Measurements from ENCODE around the gene OXGR1.

OXGR1 gene

DNA sequence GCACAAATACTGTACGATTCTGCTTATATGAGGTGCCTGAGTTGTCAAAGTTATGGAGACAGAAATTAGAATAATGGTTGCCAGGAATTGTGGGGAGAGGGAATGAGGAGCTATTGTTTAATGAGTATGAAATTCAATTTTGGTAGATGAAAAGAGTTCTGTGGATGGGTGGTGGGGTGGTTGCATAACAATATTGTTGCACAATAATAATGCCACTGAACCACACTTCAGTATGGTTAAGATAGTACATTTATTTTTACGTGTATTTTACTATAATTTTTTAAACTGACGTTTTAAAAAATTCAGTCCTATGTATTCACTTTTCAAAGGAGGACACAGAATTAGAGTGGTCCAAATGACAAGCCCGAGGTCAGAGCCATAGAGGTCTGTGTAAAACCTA lies 1.8 kb upstream of the OXGR1 start:
- H3K27me3 ChIP-seq (ENCODE audit: insufficient read depth, low read length): no peaks in the 10 kb centered on the region; the same call in 1 of the 2 replicates
- TF ChIP-seq, protein P1, sequence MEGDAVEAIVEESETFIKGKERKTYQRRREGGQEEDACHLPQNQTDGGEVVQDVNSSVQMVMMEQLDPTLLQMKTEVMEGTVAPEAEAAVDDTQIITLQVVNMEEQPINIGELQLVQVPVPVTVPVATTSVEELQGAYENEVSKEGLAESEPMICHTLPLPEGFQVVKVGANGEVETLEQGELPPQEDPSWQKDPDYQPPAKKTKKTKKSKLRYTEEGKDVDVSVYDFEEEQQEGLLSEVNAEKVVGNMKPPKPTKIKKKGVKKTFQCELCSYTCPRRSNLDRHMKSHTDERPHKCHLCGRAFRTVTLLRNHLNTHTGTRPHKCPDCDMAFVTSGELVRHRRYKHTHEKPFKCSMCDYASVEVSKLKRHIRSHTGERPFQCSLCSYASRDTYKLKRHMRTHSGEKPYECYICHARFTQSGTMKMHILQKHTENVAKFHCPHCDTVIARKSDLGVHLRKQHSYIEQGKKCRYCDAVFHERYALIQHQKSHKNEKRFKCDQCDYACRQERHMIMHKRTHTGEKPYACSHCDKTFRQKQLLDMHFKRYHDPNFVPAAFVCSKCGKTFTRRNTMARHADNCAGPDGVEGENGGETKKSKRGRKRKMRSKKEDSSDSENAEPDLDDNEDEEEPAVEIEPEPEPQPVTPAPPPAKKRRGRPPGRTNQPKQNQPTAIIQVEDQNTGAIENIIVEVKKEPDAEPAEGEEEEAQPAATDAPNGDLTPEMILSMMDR (IDR thresholded peaks at IDR 0.05; ENCODE audit: low read length): no peak
- TF ChIP-seq EZH2 (IDR thresholded peaks at IDR 0.05; ENCODE audit: borderline replicate concordance, low read length): no peak
- no peak overlapping the region for H2AFZ ChIP-seq (ENCODE audit: low read length)
- H3K9ac ChIP-seq (ENCODE audit: low read length): no peak overlapping the region
- H3K36me3 ChIP-seq (ENCODE audit: insufficient read depth, low read length): no peaks in the 10 kb centered on the region
- H3K9me3 ChIP-seq (ENCODE audit: low read length): no peaks in the 10 kb centered on the region
- H3F3A ChIP-seq (ENCODE audit: insufficient read depth, low read length): no peaks in the 10 kb centered on the region
- H3K4me1 ChIP-seq (ENCODE audit: insufficient read depth, low read length, severe bottlenecking): no peaks in the 10 kb centered on the region
- no peak overlapping the region for H3K4me3 ChIP-seq (ENCODE audit: low read depth, low read length, poor library complexity, severe bottlenecking)
- no peak overlapping the region for H3K4me2 ChIP-seq (ENCODE audit: low read length)
- no peak overlapping the region for H3K27ac ChIP-seq (ENCODE audit: low read depth, low read length, poor library complexity, severe bottlenecking)
- H4K20me1 ChIP-seq (ENCODE audit: insufficient read depth, low read length): no peaks in the 10 kb centered on the region
- H3K79me2 ChIP-seq (ENCODE audit: insufficient read depth, low read length): no peaks in the 10 kb centered on the region
- no peaks in the 10 kb centered on the region for H3K9me2 ChIP-seq (ENCODE audit: low read depth, low read length)

DNA sequence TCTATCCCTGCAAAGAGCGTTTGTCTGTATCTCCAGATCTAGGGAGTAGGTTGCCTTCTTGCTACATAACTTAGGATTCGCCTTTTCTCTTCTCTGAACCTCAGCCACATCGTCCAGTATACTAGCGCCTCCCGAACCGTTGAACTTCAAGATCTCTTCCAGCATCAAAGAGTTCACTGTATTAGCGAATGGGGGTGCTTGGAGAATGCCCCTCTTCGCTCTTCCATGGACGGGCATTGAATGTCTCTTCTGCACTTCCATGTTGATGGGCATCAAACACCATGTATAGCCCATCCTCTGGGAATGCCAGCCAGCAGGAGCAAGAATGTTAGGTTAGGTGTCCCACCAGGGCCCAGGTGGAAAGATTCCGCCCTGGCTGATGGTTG lies 575 bp upstream of the OXGR1 start:
- Histone ChIP-seq H4K20me1 (ENCODE audit: insufficient read depth, low read length) (no peaks in the 10 kb centered on the region), H3F3A (ENCODE audit: insufficient read depth, low read length) (no peaks in the 10 kb centered on the region), H2AFZ (ENCODE audit: low read length) (no peak overlapping the region), H3K9ac (ENCODE audit: low read length) (no peak overlapping the region), H3K4me1 (ENCODE audit: insufficient read depth, low read length, severe bottlenecking) (no peaks in the 10 kb centered on the region), H3K27me3 (ENCODE audit: insufficient read depth, low read length) (no peaks in the 10 kb centered on the region; the same call in 1 of the 2 replicates), H3K27ac (ENCODE audit: low read depth, low read length, poor library complexity, severe bottlenecking) (no peak overlapping the region), H3K9me3 (ENCODE audit: low read length) (no peaks in the 10 kb centered on the region), H3K4me2 (ENCODE audit: low read length) (no peak overlapping the region), H3K4me3 (ENCODE audit: low read depth, low read length, poor library complexity, severe bottlenecking) (no peak overlapping the region), H3K9me2 (ENCODE audit: low read depth, low read length) (no peaks in the 10 kb centered on the region), H3K79me2 (ENCODE audit: insufficient read depth, low read length) (no peaks in the 10 kb centered on the region), H3K36me3 (ENCODE audit: insufficient read depth, low read length) (no peaks in the 10 kb centered on the region)
- TF ChIP-seq, protein P1 (IDR thresholded peaks at IDR 0.05; ENCODE audit: low read length): no peak
- no peak for TF ChIP-seq EZH2 (IDR thresholded peaks at IDR 0.05; ENCODE audit: borderline replicate concordance, low read length)

DNA sequence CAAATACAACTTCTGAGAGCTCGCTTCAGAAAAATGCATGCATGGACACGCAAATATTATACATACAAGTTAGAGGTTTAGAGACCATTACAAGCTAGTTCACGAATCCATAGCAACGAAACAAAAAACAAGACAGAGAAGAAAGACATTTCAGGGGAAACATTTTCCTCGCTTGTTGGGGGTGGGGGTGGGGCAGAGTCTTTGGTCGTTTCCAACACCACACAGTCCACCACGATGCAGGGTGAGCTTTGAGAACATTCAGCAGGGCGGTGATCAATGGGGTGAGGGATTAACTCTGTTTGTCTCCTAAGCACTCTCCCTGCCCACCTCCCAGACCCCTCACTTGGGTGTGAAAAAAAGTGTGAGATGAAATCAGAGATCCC lies 651 bp downstream of the OXGR1 start:
- no peaks in the 10 kb centered on the region for H3K36me3 ChIP-seq (ENCODE audit: insufficient read depth, low read length)
- no peaks in the 10 kb centered on the region for H3K4me1 ChIP-seq (ENCODE audit: insufficient read depth, low read length, severe bottlenecking)
- H3K27me3 ChIP-seq (ENCODE audit: insufficient read depth, low read length): no peaks in the 10 kb centered on the region; the same call in 1 of the 2 replicates
- TF ChIP-seq EZH2 (IDR thresholded peaks at IDR 0.05; ENCODE audit: borderline replicate concordance, low read length): no peak
- TF ChIP-seq, protein P1 (IDR thresholded peaks at IDR 0.05; ENCODE audit: low read length): no peak
- no peaks in the 10 kb centered on the region for H4K20me1 ChIP-seq (ENCODE audit: insufficient read depth, low read length)
- no peak overlapping the region for H3K4me2 ChIP-seq (ENCODE audit: low read length)
- H3F3A ChIP-seq (ENCODE audit: insufficient read depth, low read length): no peaks in the 10 kb centered on the region
- H2AFZ ChIP-seq (ENCODE audit: low read length): no peak overlapping the region
- no peak overlapping the region for H3K4me3 ChIP-seq (ENCODE audit: low read depth, low read length, poor library complexity, severe bottlenecking)
- no peaks in the 10 kb centered on the region for H3K9me2 ChIP-seq (ENCODE audit: low read depth, low read length)
- H3K27ac ChIP-seq (ENCODE audit: low read depth, low read length, poor library complexity, severe bottlenecking): no peak overlapping the region
- no peak overlapping the region for H3K9ac ChIP-seq (ENCODE audit: low read length)
- H3K79me2 ChIP-seq (ENCODE audit: insufficient read depth, low read length): no peaks in the 10 kb centered on the region
- no peaks in the 10 kb centered on the region for H3K9me3 ChIP-seq (ENCODE audit: low read length)
